GM12873 (cell line): ENCODE results near the gene HIP1R.
A peak's percentile ranks its signal among the peaks of the same experiment; 100 is the strongest.

ENCODE experiments used
- CTCF ChIP-seq: IDR thresholded peaks from 2 replicates; pipeline ENCODE4 v1.5.1; 2012; ENCODE audit warnings: low read depth, mild to moderate bottlenecking, moderate library complexity, low read length, control low read depth; ENCODE audit not compliant: insufficient read depth; ENCODE audit errors: missing control alignments

The HIP1R gene

GRCh38 chr12:122834921-122835749, at the start of gene HIP1R:
Gene HIP1R, plus strand, starts transcription at chr12:122835457. Its CDS starts 94 bp downstream, at chr12:122835551.
- no peak for TF ChIP-seq CTCF

- TF ChIP-seq CTCF: no peak
Observed at GRCh38 chr12:122785503-122785902, 49.8 kb upstream of the HIP1R start.

- TF ChIP-seq CTCF: no peak
Observed at GRCh38 chr12:122788387-122788786, 46.9 kb upstream of the HIP1R start.

- no peak for TF ChIP-seq CTCF
Observed at GRCh38 chr12:122789637-122790036, 45.6 kb upstream of the HIP1R start.

GRCh38 chr12:122790393-122791075, 44.7 kb upstream of the HIP1R start:
- no peak for TF ChIP-seq CTCF

- TF ChIP-seq CTCF: peak; percentile 65
Observed at GRCh38 chr12:122793685-122794106, 41.6 kb upstream of the HIP1R start.

- TF ChIP-seq CTCF: no peak
Observed at GRCh38 chr12:122795807-122796206, 39.5 kb upstream of the HIP1R start.
